RPMI8226 (cell line): ENCODE results near the gene RRP8.

Experiments
- DNase-seq: peaks from one replicate; pipeline ENCODE4 v3.0.0-alpha.2; 2015

The RRP8 gene

DNA sequence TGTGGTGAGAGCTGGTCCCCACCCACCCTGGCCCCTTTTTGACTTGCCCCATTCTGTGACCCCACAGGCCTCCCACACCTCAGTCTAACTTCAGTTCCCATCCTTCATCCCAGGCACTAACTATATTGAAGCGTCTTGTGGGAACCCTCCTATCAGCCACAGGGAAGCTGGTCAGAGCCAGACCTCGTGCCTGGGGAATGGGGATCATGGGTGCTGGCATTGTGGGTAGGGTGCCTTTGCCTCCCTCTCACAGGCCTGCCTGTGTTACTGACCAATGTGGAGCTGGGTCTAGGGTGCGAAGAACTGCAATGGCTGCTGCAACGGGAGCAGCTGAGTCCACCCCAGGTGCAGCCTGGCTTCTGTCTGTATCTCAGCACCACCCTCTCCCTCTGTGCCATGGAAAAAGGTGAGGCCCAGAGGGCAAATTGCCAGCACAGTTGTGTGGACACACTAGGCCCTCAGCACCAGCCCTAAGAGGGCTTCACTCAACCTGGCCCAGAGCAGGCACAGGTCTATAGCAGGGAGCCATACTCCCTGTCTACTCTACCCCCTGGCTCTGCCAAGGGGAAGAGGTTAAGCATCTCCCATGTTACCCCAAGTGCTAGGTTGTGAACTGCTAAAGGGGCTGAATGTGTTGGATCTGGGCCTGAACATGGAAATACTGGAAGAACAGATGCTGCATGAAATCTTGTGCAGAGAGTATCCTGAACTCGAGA lies 37.3 kb downstream of the RRP8 start:
- no peak for DNase-seq

- DNase-seq, result no peak
Measured at GRCh38 chr11:6565325-6565724, 38.1 kb downstream of the RRP8 start.

- DNase-seq, result no peak
Measured at GRCh38 chr11:6563667-6564066, 39.7 kb downstream of the RRP8 start.

- no peak for DNase-seq
Measured at GRCh38 chr11:6563121-6563619, 40.2 kb downstream of the RRP8 start.

DNA sequence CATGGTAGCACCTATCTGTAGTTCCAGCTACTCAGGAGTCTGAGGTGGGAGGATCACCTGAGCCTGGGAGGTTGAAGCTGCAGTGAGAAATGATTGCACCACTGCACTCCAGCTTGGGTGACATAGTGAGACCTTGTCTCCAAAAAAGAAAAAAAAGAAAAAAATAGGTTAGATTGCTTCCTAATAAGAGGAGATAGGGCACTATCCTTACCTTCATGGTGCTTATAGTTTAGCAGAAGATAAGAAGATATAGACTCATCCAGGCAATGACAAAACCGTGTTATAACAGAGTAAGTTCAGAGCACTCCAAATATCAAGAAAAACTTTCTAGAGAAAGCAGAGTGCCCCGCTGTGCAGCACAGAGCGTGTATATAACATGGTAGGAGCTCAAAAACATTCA lies 42.1 kb downstream of the RRP8 start:
- DNase-seq, result no peak

DNA sequence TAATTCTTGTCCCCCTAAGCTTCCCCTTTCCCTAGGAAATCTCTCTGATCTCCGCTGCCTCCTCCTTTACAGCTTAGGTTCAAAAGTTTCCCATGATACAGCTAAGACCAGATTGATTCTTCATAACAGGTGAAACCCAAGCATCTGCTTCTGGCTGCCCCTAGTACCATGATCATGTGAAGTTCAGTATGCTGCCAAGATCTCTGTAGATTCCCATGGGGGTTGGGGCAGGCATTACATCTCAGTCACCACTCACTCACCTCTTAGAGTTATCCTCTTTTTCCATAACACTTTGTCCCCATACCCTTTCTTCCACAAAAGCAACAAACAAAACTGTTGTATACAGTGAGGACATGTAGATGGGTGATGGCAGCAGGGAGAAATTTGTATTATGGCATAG lies 44.0 kb downstream of the RRP8 start:
- no peak for DNase-seq

DNA sequence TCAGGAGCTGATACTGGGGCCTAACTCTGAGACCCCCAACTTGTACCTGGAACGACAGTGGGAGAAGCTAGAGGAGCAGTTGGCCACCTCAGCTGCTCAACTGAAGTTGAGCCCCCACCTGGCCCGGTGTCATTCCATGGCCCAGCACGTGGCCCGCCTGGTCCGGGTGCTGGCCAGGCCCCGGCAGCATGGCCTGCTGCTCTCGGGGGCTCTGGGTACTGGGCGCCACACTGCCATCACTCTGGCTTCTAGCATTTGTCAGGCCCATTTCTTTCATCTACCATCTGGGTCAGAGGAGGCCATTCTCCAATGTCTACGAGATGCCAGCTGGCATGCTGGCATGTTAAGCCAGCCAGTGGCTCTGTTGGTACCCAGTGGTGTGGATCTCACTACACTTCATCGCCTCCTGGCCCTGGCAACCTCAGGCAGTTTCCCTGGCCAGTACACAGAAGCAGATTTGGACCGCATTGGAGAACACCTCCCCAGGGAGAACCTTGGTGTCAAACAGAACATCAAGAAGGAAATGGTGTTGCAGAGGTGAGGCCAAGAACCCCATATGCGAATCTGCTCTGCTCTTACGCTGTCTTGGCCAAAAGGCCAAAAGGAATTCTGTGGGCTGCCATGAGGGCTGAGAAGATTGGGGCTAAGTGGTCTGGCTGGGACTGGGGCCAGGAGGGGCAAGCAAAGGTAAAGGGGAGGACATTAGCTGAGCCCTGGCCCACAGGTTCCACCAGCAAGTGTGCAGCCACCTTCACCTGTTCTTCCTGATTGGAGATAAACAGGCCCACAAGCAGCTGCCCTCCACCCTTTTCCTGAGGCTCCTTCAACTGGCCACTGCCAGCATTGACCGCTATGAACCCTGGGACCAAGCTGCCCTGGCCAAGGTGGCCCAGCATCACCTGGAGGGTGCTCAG lies 45.4 kb downstream of the RRP8 start:
- DNase-seq, result no peak

GRCh38 chr11:6557063-6557462 lies 46.4 kb downstream of the RRP8 start:
- DNase-seq, result no peak

DNA sequence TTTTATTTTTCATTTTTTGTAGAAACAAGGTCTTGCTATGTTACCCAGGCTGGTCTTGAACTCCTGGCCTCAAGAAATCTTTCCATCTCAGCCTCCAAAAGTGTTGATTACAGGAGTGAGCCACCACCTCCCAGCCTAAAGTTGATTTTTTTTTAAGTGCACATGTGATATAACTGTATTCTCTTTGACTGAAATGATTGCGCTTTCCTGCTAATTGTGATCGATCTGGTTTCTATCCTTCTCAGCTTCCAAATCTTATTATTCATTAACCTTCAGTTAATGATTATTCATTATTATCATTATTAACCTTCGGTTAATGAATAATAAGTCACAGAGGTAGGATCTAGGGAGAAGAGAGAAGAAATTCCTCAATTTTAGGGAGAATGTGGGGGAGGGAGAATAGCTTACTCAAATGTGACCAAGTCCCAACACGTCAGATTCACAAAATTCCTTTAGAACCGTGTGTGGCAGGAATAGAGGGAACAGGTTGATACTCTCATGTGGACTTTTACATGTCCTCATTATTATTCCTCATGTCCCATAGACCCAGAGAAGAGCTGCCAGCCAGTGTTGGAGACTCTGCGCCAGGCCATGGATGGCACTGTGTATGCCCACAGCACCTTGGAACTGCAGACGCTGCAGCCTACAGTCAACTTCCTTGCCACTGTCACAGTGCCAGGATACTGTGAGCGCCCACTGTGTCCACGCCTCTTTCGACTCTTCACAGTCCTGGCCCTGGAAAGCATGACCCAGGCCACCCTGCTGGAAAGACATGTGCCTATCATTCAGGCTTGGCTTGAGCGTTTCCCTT lies 47.1 kb downstream of the RRP8 start:
- DNase-seq, result no peak

GRCh38 chr11:6554828-6555706 lies 48.3 kb downstream of the RRP8 start:
- DNase-seq, result no peak

GRCh38 chr11:6553634-6554033 lies 49.8 kb downstream of the RRP8 start:
- no peak for DNase-seq

GRCh38 chr11:6548641-6549040 lies 54.8 kb downstream of the RRP8 start:
- DNase-seq, result no peak

DNA sequence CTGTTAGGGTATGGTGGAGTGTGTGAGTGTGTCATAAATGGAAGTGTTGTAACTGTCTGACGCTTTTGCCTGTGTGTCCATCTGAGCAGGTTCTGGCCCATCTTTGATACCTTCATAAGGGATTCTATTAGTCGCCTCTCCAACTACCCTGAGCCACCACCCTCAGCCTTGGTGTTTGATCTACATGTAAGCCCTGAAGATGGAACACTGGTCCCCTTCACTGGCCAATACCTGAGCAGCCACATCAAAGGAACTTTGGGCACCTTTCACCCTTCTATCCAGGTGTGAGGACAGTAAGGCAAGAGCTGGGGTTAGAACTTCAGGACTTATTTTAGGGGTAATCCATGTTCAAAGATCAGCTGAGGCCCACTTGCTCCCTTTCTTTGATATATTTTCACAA lies 55.3 kb downstream of the RRP8 start:
- DNase-seq, result no peak

- no peak for DNase-seq
Measured at GRCh38 chr11:6547177-6547576, 56.2 kb downstream of the RRP8 start.

DNA sequence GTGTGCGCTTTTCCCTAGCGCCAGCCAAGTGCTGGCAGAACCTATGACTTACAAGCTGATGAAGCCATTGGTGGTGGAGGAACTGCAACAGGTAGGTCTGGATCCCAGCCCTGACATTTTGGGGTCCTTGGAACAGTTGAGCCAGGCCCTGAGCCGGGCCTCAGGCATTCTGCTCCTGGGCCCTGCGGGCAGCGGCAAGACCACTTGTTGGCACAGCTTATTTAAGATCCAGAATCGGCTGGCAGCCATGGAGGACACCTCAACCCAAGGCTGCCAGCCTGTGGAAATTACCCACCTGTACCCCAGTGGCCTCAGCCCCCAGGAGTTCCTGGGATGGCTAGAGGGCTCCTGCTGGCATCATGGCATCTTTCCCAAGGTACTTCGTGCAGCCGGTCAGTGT lies 56.7 kb downstream of the RRP8 start:
- DNase-seq, result no peak

- DNase-seq, result no peak
Measured at GRCh38 chr11:6545917-6546605, 57.4 kb downstream of the RRP8 start.
